HUES6 (cell line): Measurements from ENCODE around the gene HS1BP3.
A peak's percentile ranks its signal among the peaks of the same experiment; 100 is the strongest.

ENCODE experiments used
- H3K27ac ChIP-seq: 2 replicates; pipeline ENCODE4 v1.7.0; 2013; ENCODE audit warnings: low read depth, mild to moderate bottlenecking, low read length, inconsistent platforms
- H3K27me3 ChIP-seq: 2 replicates; pipeline ENCODE4 v1.6.1; 2013; ENCODE audit warnings: low read length; ENCODE audit not compliant: control insufficient read depth, insufficient read depth
- H3K36me3 ChIP-seq: 2 replicates; pipeline ENCODE4 v1.6.1; 2013; ENCODE audit warnings: low read length; ENCODE audit not compliant: control insufficient read depth, insufficient read depth
- H3K4me1 ChIP-seq: 2 replicates; pipeline ENCODE4 v1.6.1; 2013; ENCODE audit warnings: low read length; ENCODE audit not compliant: control insufficient read depth, insufficient read depth
- H3K4me3 ChIP-seq: 2 replicates; pipeline ENCODE4 v1.5.1; 2013; ENCODE audit warnings: low read depth, low read length
- H3K9ac ChIP-seq: one replicate; pipeline ENCODE4 v1.6.1; 2013; ENCODE audit warnings: mild to moderate bottlenecking, low read length
- H3K9me3 ChIP-seq: 2 replicates; pipeline ENCODE4 v1.6.1; 2013; ENCODE audit warnings: low read depth, low read length; ENCODE audit not compliant: control insufficient read depth, insufficient read depth

HS1BP3 gene

GRCh38 chr2:20604951-20605381 is 45.9 kb downstream of the HS1BP3 start:
- Histone ChIP-seq H3K9ac (no peak overlapping the region), H3K36me3 (no peaks in the 10 kb centered on the region), H3K27ac (no peak overlapping the region), H3K27me3 (no peaks in the 10 kb centered on the region), H3K4me1 (peaks cover 9% of the 10 kb centered on the region; the same call in 1 of the 2 replicates), H3K4me3 (no peak overlapping the region), H3K9me3 (peaks cover 6% of the 10 kb centered on the region)

DNA sequence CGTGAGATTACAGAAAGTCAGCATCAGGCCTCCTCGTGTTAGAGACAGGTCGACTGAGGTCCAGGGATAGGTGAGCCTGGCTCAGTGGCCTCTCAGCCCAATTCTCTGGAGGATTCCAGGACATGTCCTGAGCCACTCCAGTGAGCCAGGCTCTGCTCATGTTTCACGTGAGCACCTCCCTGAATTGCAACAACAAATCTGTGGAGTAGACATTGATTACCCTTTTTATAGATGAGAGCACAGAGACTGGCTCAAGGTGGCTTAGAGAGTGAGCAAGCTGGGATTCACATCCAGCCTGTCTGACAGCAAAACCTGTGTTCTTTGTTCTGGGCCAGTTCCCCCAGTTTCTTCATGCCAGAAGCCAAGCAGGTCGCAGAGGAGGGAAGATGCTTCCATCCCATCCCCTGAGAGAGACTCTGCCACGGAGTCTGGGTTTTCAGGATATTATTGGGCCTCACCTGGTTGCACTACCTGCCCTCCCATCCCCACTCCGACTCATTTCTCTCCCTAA is 46.4 kb downstream of the HS1BP3 start:
- Histone ChIP-seq H3K27me3 (no peaks in the 10 kb centered on the region), H3K4me1 (peaks cover 14% of the 10 kb centered on the region; the same call in 1 of the 2 replicates), H3K9me3 (peaks cover 6% of the 10 kb centered on the region), H3K36me3 (no peaks in the 10 kb centered on the region), H3K4me3 (no peak overlapping the region), H3K27ac (no peak overlapping the region), H3K9ac (no peak overlapping the region)

DNA sequence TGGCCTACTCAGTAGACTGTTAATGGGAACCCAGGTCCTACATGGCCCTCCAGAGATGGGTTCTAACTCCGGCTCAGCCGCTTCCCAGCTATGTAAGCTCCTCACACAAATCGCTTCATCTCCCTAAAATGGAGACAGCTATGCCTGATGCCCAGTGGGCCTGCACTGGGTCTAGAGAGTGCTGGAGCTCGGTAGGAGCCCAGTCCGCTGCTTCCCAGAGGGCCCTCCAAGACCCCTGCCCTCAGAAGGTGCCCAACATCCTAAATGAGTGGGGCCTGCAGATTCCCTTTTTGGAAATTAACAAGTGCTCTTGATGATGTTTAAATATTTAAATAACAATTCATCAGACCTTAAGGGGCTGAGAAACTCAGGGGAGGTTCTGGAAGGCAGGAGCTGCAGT is 47.1 kb downstream of the HS1BP3 start:
- no peak overlapping the region for H3K9ac ChIP-seq
- H3K4me1 ChIP-seq: peaks cover 17% of the 10 kb centered on the region; the same call in 1 of the 2 replicates
- peaks cover 6% of the 10 kb centered on the region for H3K9me3 ChIP-seq
- H3K27me3 ChIP-seq: no peaks in the 10 kb centered on the region
- H3K36me3 ChIP-seq: no peaks in the 10 kb centered on the region
- no peak overlapping the region for H3K27ac ChIP-seq
- no peak overlapping the region for H3K4me3 ChIP-seq

DNA sequence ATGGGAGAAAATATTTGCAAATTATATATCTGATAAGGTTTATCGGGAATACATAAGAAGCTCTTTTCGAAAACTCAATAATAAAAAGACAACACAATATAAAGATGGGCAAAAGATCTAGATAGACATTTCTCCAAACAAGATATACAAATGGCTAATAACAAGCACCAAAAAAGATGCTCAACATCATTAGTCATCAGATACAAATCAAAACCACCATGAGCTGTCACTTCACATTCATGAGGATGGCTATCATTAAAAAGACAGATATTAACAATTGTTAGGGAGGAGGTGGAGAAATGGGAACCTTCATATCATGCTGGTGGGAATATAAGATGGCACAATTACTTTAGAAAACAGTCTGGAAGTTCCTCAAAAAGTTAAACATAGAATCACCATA is 48.1 kb downstream of the HS1BP3 start:
- no peak overlapping the region for H3K27ac ChIP-seq
- H3K9me3 ChIP-seq: peaks cover 6% of the 10 kb centered on the region
- no peaks in the 10 kb centered on the region for H3K27me3 ChIP-seq

DNA sequence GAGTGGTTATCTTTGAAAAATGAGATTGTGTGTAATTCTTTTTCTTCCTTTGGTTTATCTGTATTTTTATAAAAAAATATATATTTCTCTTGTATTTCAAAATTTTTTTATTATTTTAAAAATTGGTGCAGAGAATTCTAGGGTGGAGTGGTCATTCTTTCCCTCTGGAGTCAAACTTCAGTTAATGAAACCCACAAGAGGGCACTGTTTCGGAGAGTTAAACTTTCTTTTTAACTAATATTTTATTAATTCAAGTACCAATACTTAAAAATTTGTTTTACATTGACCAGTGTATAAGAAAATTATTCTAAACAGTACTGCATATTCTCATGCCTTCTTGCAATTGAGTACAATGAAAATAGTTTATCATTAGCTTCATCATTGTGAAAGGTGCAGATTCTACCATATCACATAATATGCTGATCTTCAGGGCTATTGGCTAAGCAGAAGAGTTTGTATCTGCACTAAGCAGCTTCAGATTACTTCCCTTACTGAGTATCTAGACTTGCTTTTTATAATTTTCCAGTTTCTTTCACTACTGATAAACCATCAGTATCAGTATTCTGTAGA is 50.1 kb downstream of the HS1BP3 start:
- no peak overlapping the region for H3K27ac ChIP-seq
- H3K27me3 ChIP-seq: no peaks in the 10 kb centered on the region
- H3K9ac ChIP-seq: no peak overlapping the region
- H3K36me3 ChIP-seq: no peaks in the 10 kb centered on the region
- H3K4me3 ChIP-seq: no peak overlapping the region
- no peaks in the 10 kb centered on the region for H3K9me3 ChIP-seq
- H3K4me1 ChIP-seq: peaks cover 39% of the 10 kb centered on the region

More for the DNA sequence above, 48.1 kb downstream of the HS1BP3 start:
- Histone ChIP-seq H3K9ac (no peak overlapping the region), H3K4me1 (peaks cover 21% of the 10 kb centered on the region; the same call in 1 of the 2 replicates), H3K4me3 (no peak overlapping the region), H3K36me3 (no peaks in the 10 kb centered on the region)

DNA sequence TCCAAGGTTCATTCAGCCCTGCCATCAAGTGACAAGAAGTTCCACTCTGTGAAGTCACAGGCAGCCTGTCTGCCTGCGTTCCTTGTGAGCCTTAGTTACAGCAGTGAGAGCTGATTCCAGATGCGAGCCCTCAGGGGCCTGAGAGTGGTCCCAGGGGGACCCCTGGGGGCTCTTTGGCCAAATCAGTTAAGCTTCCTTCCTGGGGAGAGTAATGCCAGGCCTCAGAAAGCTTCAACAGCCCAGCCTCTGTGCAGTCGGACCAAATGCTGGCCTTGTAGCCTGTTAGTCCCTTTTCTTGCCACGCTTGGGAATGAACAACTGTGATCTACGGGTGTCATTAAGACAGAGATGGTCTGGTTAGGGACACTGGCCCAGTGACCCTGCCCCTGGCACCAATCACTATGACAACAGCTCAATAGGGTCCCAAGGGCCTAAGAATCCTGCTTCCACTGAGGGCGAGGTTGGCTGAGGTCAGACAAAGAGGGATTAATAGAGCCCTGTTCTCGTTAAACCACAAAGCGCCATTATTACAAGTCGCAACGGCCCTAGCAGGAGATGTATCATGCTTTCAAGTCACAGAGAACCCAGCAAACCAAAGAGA is 50.9 kb downstream of the HS1BP3 start:
- no peaks in the 10 kb centered on the region for H3K9me3 ChIP-seq
- H3K36me3 ChIP-seq: no peaks in the 10 kb centered on the region
- H3K4me3 ChIP-seq: no peak overlapping the region
- H3K27me3 ChIP-seq: no peaks in the 10 kb centered on the region
- H3K9ac ChIP-seq: no peak overlapping the region
- peaks cover 48% of the 10 kb centered on the region for H3K4me1 ChIP-seq
- H3K27ac ChIP-seq: no peak overlapping the region

DNA sequence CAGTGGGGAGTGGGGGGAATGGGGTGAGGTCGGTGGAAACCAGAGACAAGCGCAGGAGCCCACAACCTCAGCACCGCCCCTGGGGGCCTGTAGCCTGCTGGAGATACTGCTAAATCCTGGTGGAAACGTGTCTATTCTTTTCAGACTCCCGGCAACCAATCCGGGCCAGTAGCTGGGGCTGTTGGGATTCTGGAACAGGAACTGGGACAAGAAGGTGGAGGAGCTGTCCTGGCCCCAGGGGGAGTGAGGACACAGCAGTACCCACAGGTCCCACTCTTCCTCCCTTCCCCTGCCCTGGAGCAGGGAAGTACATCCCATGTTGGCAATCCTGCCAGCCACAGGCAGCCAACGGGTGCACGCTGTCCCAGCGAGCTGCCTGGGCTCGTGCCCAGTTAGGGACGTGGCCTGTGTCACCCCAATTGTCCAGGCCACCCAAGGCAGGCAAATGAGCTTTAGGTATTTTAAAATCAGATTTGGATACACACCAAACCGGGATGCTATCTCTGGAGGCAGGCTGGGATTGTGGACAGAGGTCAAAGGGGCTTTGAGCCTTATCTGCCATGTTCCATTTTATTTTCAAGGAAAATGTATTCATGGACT is 51.8 kb downstream of the HS1BP3 start:
- H3K27ac ChIP-seq: no peak overlapping the region
- H3K4me1 ChIP-seq: peaks cover 46% of the 10 kb centered on the region
- H3K9ac ChIP-seq: no peak overlapping the region

GRCh38 chr2:20597860-20598183 is 53.1 kb downstream of the HS1BP3 start:
- Histone ChIP-seq H3K4me1 (peaks cover 50% of the 10 kb centered on the region), H3K36me3 (no peaks in the 10 kb centered on the region), H3K27me3 (no peaks in the 10 kb centered on the region), H3K4me3 (no peak overlapping the region), H3K9ac (no peak overlapping the region), H3K9me3 (no peaks in the 10 kb centered on the region), H3K27ac (no peak overlapping the region)

More for the DNA sequence above, 51.8 kb downstream of the HS1BP3 start:
- H3K4me3 ChIP-seq: no peak overlapping the region
- no peaks in the 10 kb centered on the region for H3K27me3 ChIP-seq
- no peaks in the 10 kb centered on the region for H3K9me3 ChIP-seq
- no peaks in the 10 kb centered on the region for H3K36me3 ChIP-seq

DNA sequence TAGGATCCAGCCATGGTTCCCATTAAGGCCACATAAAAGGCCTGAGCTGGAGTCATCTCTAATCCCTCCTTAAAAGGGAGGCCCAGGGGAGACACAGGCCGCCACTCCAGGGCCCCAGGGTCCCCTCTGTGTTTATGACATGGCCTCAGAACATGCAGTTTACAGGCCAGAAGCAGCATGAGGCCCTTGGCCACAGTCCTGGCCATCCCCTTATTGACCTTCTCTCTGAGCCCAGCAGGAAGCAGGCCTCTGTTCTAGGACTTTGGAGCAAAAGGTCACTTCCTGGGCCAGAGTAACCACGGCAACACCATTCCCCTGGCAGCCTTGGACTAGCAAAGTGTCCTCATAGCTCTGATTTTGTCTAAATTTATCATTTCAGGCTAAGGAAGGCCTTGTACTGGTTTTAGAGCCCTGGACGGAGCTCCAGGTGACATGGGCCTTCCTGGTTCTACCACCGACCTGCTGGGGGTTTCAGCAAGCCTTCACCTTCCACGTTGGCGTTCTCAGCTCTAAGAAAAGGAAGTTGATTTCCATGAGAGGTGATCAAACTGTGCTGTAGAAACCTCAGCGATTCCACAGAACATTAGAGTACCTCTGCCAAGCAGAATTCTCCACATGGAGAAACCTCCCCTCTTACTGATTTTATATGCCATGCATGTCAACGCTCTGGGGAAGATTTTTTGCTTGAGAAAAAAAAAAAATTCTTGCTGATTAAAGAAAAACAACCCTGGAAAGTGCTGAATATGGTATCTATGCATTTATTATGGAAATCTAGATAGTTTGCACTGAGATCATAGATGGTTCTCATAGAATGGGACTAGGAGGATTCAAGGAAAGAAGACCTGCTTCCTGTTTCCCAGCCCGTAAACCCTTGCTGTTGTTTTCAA is 53.7 kb downstream of the HS1BP3 start:
- Histone ChIP-seq H3K4me1 (peaks cover 50% of the 10 kb centered on the region), H3K4me3 (no peak overlapping the region), H3K9me3 (no peaks in the 10 kb centered on the region), H3K27me3 (no peaks in the 10 kb centered on the region), H3K36me3 (no peaks in the 10 kb centered on the region), H3K27ac (peak overlapping the region; percentile 12; the same call in 1 of the 2 replicates), H3K9ac (no peak overlapping the region)

DNA sequence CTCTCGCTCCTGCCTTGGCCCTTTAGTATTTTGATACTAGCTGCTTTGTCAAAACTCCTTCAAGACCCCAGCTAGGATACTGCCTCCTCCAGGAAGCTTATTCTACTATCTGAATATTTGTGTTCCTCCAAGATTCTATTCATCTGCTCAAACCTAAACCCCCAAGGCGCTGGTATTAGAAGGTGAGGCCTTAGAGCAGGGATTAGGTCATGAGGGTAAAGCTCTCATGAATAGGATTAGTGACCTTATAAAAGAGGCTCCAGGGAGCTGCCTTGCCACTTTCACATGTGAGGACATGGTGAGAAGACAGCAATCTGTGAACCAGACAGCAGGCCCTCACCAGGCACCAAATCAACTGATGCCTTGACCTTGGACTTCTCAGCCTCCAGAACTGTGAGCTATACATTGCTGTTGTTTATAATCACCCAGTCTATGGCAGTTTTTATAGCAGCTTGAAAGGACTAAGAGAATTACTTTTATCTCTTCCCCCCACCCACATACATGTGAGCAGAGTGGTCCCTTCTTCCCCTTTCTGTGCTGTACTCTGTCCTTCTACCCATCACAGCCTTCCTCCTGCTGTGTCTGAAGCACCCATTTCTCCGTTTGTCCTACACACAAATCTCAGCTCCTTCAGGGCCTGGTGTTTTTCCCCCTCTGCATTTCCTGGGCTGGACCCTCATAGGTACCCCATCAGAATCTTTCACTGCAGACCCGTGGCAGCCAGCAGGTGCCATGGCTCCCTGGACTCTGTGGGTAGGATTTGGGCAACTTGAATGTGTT is 54.5 kb downstream of the HS1BP3 start:
- Histone ChIP-seq H3K27ac (peak overlapping the region; percentile 12; the same call in 1 of the 2 replicates), H3K9ac (no peak overlapping the region), H3K4me3 (no peak overlapping the region), H3K9me3 (no peaks in the 10 kb centered on the region), H3K36me3 (no peaks in the 10 kb centered on the region), H3K4me1 (peaks cover 50% of the 10 kb centered on the region), H3K27me3 (no peaks in the 10 kb centered on the region)
